IPS-NIHi7 (cell line): ENCODE measurements around the gene HBEGF.

Experiments
- DNase-seq: peaks from one replicate; pipeline ENCODE4 v3.0.0; 2012; ENCODE audit warnings: mixed read lengths; ENCODE audit errors: extremely low spot score

Gene HBEGF

DNA sequence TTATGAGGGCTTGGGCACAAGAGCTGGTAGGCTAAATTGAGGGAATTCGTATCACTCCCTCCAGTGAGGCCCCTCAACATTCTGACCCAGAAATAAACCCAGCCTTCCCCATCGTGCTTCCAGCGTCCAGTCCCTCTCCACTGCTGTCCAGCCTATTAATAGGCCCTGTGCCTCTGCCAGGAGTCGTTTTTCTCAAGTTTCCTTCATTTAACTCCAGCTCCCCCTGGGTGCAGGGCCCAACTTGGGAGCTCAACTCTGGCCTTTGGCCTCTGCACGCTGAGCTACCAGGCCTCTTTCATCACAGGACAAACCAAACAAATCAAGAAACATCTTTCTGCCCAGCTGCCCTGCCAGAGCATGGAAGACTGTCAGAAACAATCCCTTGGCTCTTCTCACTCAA, 10.0 kb downstream of the HBEGF start:
- DNase-seq = no peak

DNA sequence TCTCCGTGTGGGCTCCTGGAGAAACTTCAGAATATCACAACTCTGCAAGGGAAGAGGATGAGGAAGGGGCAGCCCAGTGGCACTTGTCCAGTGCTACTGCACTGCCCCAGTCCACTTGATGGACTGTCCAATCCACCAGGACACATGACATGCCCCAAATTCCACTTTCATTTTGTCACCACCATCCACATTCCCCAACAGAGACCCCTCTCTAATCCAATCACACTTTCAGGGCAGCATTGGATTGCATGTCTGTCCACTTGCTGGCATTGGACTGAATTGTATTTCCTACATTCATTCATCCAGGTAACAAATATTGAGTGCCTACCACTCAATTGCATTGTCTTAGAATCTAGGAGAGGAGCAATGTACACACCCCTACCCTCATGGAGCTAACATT, 14.8 kb downstream of the HBEGF start:
- DNase-seq = no peak

DNA sequence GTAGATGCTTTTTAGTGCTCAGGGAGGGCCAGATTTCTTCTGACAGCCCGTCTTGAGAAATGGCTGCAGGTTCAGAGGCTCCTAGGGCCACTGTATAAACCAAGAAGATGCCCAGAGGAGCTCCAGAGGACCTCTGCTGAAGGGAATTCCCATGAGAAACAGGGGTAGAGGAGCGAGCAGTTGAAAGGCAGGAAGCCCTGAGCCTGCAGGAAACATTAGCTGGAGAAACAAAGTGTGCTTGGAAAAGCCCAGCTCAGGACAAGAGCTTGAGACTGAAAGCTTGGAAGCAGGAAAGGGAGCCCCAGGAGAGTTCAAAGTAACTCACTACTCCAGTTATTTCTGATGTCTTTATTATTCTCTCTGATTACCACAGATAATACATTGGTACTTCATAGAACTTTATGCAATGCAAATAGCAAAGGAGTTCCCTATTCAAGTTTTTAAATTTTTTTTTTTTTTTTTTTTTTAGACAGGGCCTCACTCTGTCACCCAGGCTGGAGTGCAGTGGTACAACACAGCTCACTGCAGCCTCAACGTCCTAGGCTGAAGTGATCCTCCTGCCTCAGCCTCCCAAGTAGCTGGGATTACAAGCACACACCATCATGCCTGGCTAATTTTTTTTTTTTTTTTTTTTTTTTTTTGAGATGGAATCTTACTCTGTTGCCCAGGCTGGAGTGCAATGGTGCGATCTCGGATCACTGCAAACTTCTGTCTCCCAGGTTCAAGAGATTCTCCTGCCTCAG, 16.5 kb downstream of the HBEGF start:
- DNase-seq = no peak

DNA sequence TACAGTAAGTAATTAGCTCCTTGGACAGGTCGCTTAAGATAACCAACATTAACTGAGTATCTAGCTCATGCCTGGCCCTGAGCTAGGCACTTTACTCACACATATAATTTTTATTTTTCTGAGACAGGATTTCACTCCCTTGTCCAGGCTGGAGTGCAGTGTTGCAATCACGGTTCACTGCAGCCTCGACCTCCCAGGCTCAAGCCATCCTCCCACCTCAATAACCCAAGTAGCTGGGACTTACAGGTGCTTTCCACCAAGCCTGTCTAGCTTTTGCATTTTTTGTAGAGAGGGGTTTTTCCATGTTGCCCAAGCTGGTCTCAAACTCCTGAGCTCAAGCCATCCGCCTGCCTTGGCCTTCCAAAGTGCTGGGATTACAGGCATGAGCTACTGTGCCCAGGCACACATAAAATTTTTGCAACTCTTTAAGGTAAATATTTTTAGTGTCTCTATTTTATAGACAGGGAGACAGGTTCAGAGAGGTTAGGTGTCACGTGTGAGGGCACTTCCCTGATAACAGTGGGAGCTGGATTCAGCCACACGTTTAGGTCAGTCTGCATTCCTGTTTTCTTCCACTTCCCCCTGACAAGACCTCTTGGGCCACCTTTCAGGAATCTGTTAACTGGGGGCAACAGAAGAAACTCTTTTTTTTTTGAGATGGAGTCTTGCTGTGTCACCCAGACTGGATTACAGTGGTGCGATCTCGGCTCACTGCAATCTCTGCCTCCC, 18.2 kb downstream of the HBEGF start:
- DNase-seq = no peak

DNA sequence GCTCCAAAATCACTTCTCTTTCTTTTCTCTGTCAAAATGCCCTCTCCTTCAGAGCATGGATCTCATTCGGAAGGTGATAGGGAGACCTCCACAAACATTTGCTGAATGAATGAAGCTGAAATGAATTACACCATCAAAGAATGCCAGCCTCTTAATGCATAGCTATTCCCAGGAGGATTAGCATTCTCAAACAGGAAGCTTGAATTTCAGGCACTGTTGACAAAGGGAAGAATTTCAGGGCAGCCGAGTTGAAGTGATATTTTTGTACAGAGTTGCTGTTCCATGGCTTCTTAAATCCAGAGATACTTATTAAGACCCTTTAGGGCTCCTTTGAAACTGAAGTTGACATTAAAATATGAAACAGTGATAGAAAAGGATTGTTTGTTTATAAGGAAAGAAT, 18.8 kb downstream of the HBEGF start:
- DNase-seq = no peak

DNA sequence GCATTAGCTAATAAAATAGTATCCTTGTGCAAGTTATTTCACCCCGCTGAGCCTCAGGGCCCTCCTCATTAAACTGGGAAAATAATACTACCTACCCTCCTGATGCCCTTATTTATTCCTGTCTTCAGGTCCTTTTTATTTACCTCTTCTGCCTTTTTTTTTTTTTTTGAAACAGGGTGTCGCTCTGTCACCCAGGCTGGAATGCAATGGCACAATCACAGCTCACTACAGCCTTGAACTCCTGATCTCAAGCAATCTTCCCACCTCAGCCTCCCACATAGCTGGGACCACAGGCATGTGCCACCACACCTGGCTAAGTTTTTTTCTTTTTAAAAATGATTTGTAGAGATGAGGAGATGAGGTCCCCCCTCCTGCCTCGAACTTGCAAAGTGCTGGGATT, 20.9 kb downstream of the HBEGF start:
- DNase-seq = no peak

DNA sequence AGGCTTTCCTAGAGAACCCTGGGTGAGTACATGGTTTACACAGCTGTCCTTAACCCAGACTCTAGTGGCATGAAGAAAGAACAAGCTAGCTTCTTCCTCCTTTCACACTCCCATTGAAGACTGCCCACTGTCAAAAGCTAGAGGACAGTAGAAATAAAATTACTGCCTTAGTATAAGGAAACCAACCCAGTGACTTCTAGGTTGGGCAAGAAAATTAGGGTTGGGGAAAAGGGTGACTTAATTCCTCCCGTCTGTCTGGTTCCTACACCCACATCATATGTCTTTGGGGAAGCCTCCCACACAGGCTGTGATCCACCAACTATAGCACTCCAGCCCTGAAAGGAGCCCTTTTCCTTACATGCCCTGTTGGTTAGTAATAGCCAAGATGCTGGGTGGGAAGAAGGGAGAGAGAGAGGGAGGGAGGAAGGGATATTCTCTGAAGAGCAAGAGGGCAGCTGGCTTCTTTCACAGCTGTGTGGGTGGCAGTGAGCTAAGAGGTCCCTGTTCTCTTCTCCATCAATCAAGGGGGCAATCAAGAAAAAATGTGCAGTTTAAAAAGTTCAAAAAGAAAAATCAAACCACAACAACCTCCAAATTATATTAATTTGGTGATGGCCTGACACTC, 21.7 kb downstream of the HBEGF start:
- no peak for DNase-seq

DNA sequence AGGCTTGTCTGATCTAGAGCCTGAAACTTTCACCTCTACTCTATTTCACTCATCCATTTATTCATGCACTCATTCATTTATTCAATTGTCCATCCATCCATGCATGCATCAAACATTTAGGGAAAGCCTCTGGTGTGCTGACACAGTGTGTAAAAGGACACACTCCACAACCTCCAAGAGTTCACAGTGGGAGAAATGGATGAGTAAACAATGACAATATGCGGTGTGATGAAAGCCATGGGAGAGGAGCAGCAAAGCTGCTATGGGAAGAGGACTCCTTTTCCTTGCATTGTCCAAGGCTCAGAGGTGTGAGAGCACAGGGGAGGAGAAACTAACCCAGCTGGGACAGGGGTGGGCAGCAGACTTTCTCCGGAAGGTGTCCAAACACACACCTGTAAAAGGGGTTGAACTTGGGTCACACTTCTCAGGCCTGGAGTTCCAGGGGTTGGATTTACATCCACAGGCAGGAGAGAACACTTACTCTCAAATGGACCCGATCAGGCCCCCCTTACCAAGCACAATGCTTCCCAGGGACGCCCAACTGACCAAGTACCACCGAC, 22.3 kb downstream of the HBEGF start:
- DNase-seq = no peak

DNA sequence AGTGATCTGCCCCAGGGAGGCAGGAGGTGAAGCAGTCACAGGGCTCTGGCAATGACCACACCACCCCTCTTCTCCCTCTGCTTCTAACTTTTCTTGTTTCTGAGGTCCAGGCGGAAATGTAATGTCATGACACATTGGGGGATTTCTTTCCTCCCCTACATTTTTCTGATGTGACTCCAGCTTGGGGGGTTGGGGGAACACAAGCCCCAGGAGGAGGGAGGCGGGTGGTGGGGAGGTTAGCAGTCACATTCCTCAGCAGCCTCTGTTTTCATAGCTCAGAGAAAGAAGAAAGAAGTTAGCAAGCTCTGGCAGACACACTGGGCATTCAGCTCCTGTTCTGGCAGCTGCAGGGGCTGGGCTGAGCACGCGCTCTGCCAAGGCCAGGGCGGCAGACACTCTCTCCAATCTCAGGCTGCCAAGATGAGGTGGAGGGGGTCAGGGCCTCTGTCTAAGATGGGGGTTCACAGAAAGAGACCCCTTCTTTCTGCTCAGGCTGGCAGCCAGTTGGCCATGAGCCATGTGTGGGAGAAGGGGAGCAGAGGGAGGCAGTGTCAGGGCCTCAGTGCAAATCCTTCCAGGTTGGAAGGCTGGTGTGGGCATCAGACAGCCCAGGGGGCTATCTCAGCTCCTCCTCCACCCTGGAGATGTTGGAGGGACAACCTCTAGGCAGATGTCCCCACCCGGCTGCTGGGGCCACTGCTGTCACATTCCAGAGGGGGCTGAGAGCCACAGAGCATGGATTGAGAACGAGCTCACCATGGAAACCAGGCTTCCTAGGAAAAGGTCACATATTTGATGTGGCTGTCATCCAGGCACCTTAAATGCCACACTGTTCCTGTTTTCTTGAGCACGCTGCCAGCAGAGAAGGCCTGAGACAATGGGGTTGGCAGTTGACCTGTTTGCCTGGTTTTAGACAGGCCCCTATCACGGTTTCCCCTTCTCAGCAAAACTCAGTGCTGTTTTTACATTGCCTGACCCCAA, 23.4 kb downstream of the HBEGF start:
- DNase-seq = peak; percentile 29

DNA sequence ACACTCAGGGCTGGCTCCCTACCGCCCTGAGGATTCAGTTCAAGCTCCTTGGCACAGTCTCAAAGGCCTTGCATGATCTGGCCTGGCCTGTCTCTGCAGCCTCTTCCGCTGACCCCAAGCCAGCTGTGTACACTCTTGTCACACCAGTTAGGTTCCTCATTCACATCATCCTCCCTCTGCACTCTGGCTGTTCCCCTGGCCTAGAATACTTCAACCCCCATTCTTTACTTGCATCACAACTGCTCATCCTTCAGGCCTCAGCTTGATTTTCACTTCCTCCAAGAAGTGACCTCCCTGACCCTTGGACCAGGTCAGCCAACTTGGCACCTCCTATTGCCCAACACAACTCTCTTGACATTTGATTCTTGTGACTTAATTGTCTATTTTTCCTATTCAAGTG, 24.6 kb downstream of the HBEGF start:
- no peak for DNase-seq

DNA sequence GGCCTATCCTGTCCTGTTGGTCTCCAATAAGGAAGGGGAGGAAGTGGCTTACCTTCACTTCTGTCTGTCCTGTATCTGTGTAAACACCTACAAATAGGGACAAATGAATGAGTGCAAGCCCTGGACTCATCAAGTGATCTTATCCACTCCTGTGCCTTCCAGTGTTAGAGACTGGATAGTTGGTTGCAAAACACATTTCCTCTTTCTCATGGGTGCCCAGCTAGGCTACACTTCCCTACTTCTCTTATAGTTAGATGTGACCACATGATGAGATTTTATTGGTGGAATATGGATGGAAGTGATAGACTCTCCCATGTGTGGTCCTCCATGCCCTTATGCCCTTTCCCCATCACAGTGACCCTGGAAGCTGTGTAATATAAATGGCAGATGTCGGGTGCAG, 26.6 kb downstream of the HBEGF start:
- no peak for DNase-seq

DNA sequence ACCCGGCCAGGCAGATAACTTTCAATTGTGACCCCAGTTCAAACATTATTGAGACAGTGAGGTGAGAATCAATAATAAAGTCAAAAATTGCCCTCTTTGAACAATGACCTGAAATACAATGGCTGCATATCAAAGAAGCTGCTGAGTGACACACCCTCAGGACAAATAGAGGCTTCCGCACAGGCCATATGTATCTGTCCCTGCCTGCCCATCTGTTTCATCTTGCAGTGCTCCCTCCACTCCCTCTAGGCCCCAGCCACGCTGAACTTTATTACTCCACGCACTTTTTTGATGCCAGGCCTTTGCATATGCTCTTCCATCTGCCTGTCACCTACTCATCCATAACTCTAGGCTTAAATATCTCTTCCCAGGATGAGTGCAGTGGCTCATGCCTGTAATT, 27.6 kb downstream of the HBEGF start:
- no peak for DNase-seq

DNA sequence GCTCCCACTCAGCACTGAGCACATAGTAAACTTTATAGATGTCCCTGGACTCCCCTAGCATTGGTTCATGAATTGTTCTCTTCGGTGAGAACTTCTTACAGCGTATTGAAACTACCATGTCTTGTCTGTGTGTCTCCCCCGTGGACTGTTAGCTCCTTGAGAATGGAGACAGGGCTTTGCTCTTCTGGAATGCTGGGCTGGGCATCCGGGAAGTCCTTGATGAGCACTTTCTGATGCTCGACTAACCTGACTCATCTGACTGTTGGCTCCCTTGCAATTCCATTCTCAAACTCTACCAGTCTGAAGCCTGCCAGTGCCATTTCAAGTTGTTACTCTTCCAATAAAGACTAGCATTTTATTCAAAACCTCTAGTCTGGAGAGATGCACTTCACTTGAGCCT, 28.5 kb downstream of the HBEGF start:
- no peak for DNase-seq

DNA sequence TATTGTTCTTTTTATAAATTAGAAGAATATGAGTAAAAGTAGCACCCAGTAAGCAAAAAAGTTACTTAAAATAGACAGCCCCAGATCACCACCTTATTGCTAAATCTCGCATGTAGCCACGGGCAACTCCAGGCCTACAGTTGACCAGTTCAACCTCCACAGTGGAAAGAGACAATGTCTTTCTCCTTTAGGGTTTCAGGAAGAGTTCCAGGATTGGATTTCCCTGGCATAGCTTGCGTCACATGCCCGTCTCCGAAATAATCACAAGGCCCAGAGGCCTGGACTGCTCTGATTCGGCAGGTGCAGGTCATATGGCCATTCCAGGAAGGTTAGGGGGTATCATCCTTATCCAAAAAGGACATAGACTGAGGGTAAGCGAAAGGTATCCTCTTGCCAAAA, 33.6 kb downstream of the HBEGF start:
- DNase-seq = no peak

DNA sequence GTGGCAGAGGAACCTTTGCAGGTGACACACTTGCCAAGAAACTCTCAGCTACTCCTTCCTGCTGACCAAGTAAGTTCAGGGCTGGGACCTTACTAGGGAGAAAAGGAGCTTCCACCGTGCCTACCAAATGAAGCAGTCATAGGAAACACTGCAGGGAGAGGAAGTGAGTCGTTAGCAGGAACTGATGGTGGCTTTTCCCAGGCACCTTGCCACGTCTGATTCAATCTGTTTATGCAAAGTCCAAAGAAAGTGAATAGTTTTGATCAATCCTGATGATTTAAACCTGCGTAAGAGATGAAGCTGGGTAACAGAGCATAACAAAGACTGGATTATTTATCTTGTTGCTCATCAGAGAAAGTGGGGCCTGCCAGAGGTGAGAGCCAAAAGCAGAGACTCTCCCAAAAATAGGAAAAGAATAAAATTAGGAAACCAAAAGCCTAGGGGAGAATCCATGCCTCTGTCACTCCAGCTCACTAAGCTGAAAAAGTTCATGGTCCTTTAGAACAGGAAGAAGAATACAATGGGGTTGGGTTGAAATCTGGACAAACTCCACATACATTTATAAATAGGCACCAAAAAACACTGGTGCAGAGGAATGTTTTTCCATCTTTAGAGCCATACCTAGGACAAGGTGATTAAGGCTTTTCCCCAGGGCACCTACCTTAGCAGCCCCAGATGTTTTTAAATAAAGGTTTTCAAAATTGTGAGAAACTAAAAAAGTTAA, 34.2 kb downstream of the HBEGF start:
- DNase-seq = peak; percentile 17

DNA sequence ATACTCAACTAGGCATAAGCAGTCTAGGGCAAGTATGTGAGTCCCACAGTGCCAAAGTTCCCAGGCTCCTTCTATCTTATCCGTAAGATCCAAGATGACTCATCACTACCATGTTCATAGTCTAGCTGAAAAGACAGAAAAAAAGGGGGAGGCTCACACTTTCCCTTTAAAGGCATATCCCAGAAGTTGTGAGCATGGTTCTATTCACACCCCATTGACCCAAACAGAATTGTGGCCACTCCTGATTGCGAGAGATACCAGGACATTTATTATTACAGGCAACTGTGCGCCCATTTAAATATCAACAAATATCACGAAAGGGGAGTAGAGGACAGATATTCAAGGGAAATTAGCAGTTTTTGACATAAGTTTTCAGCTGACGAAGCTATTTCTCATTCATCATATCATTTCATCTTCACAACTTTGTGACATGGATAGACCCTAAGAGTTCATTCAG, 35.4 kb downstream of the HBEGF start:
- no peak for DNase-seq

DNA sequence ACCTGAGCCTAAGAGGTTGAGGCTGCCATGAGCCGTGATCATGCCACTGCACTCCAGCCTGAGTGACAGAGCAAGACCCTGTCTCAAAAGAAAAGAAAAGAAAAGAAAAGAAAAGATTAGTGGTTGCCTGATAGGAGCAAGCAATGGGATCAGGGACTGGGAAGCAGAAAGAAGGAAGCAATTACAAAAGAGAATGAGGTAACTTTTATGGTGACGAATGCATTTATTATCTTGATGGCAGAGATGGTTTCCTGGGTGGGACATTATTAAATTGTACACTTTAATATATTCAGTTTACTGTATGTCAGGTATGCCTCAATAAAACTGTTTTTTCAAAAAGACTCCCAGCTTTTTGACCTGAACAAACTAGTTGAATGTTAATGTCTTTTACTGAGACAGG, 36.0 kb downstream of the HBEGF start:
- DNase-seq = no peak

DNA sequence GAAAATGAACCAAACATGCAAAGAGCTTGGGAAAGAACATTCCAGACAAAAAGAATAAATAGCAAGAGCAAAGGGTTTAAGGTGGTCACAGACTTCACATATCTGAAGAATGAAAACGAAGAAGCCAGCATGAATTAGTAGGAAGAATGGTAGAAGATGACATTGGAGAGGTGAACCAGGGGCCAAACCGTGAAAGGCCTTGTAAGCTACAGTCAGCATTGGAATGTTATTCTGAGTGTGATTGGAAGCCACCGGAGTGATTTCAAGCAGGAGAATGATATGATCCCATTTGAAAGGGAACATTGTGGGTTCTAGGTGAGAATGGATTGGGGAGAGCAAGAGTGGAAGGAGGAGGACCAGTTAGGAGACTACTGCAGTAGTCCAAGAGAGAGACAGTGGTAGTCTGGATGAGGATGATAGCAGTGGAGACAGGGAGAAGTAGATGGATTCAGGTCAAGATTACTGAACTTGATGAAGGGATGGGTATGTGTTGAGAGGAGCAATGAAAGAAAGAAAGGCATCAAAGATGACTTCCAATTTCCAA, 36.6 kb downstream of the HBEGF start:
- DNase-seq = no peak

DNA sequence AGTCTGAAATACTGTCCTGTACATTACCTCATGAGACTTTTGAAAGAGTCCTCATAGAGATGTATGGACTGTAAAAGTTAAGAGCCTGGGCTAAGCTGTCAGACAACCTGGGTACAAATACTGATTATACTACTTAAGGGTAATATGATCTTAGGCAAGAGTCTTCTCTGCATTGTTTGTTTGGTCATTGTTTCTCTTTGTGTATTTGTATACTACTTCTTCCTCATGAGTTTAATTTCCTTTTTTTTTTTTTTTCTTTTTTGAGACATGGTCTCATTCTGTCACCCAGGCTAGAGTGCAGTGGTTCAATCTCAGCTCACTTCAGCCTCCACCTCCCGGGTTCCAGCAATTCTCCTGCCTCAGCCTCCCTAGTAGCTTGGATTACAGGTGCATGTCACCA, 40.9 kb downstream of the HBEGF start:
- no peak for DNase-seq

DNA sequence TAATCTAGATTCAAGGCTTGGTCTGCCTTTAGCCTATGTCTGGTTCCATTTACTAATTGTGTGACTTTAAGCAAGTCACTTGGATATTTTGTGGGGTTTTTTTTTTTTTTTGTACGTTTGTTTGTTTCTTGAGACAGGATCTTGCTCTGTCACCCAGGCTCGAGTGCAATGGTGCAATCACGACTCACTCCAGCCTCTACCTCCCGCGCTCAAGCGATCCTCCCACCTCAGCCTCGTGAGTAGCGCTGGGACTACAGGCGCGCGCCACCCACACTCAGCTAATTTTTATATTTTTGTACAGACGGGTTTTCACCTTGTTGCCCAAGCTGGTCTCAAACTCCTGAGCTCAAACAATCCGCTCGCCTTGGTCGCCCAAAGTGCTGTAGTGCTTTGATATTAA, 42.4 kb downstream of the HBEGF start:
- no peak for DNase-seq
